Neural progenitor cell (in vitro differentiated cells): Measurements from ENCODE around the gene SYT5. TPM values are rescaled to one million over a fixed set of nuclear protein-coding genes. Genes with fewer than 3 reads are reported as not detected.

Experiments
- DNase-seq: peaks from one replicate; pipeline ENCODE4 v3.0.0-alpha.2; 2016; ENCODE audit warnings: low spot score
- H2AFZ ChIP-seq: fragments of 200-600 bp; sonication (generic); replicated peaks from 2 replicates; pipeline ENCODE4 v1.6.1; 2016; ENCODE audit warnings: antibody characterized with exemption
- H3F3A ChIP-seq: fragments of 200-600 bp; sonication (generic); 2 replicates; pipeline ENCODE4 v1.6.1; 2016; ENCODE audit warnings: antibody characterized with exemption, low read depth
- H3K27ac ChIP-seq: fragments of 200-600 bp; sonication (generic); 2 replicates; pipeline ENCODE4 v1.5.1; 2016; ENCODE audit warnings: mild to moderate bottlenecking
- H3K27me3 ChIP-seq: fragments of 200-600 bp; sonication (generic); 2 replicates; pipeline ENCODE4 v1.6.1; 2016; ENCODE audit warnings: mild to moderate bottlenecking, moderate library complexity
- H3K36me3 ChIP-seq: fragments of 200-600 bp; sonication (generic); 2 replicates; pipeline ENCODE4 v1.5.1; 2016
- H3K4me1 ChIP-seq: fragments of 200-600 bp; sonication (generic); 2 replicates; pipeline ENCODE4 v1.6.1; 2016; ENCODE audit warnings: mixed run types
- H3K4me2 ChIP-seq: fragments of 200-600 bp; sonication (generic); 2 replicates; pipeline ENCODE4 v1.6.1; 2016
- H3K4me3 ChIP-seq: fragments of 200-600 bp; sonication (generic); 2 replicates; pipeline ENCODE4 v1.5.1; 2016
- H3K79me2 ChIP-seq: fragments of 200-600 bp; sonication (generic); 2 replicates; pipeline ENCODE4 v1.6.1; 2016; ENCODE audit warnings: low read depth
- H3K9ac ChIP-seq: fragments of 200-600 bp; sonication (generic); 2 replicates; pipeline ENCODE4 v1.6.1; 2016
- H3K9me3 ChIP-seq: fragments of 200-600 bp; sonication (generic); 2 replicates; pipeline ENCODE4 v1.5.1; 2016; ENCODE audit warnings: low read depth
- H4K20me1 ChIP-seq: fragments of 200-600 bp; sonication (generic); 2 replicates; pipeline ENCODE4 v1.6.1; 2016; ENCODE audit warnings: low read depth
- H3K27ac Mint-ChIP-seq: 3 replicates; pipeline ENCODE4 v1.8.0; 2021; ENCODE audit warnings: mixed read lengths
- H3K27me3 Mint-ChIP-seq: 2 replicates; pipeline ENCODE4 v1.8.0; 2022; ENCODE audit warnings: low read depth, mild to moderate bottlenecking, inconsistent platforms, moderate library complexity, mixed read lengths; ENCODE audit not compliant: insufficient read depth
- H3K36me3 Mint-ChIP-seq: 3 replicates; pipeline ENCODE4 v1.8.0; 2021; ENCODE audit warnings: mixed read lengths
- H3K4me1 Mint-ChIP-seq: 3 replicates; pipeline ENCODE4 v1.8.0; 2021; ENCODE audit warnings: mixed read lengths
- H3K4me3 Mint-ChIP-seq: 3 replicates; pipeline ENCODE4 v1.8.0; 2021; ENCODE audit warnings: mild to moderate bottlenecking, moderate library complexity, mixed read lengths
- H3K9me3 Mint-ChIP-seq: 3 replicates; pipeline ENCODE4 v1.8.0; 2020; ENCODE audit warnings: mixed read lengths
- CTCF ChIP-seq: fragments of 200-600 bp; sonication (generic); IDR thresholded peaks from 2 replicates; pipeline ENCODE4 v1.5.1; 2017; ENCODE audit warnings: antibody characterized with exemption, mild to moderate bottlenecking
- EZH2 ChIP-seq: fragments of 200-600 bp; sonication (generic); IDR thresholded peaks from 2 replicates; pipeline ENCODE4 v1.6.1; 2017; ENCODE audit warnings: antibody characterized with exemption, mild to moderate bottlenecking, moderate library complexity
- EZH2phosphoT487 ChIP-seq: fragments of 200-600 bp; sonication (generic); IDR thresholded peaks from 2 replicates; pipeline ENCODE4 v1.6.1; 2017; ENCODE audit warnings: antibody characterized with exemption
- total RNA-seq: library from RNA; depleted of rRNA; stranded (reverse); fragments of >200 nt; gene quantifications from 2 replicates; pipeline ENCODE4 v1.2.3, GENCODE V29; 2015; ENCODE audit warnings: low replicate concordance

The SYT5 gene
- total RNA-seq, 1 donor from 2014 or later, result not detected

- Histone ChIP-seq H3K79me2 (no peaks in the 10 kb centered on the region), H3K4me3 (no peak overlapping the region), H3K9me3 (no peaks in the 10 kb centered on the region), H3F3A (peaks cover 5% of the 10 kb centered on the region), H3K4me2 (no peak overlapping the region), H3K9ac (no peak overlapping the region), H3K4me1 (peaks cover 6% of the 10 kb centered on the region), H2AFZ (no peak overlapping the region), H3K27me3 (peaks cover 73% of the 10 kb centered on the region), H3K36me3 (no peaks in the 10 kb centered on the region), H4K20me1 (peaks cover 17% of the 10 kb centered on the region), H3K27ac (no peak overlapping the region)
- no peak for DNase-seq
- TF ChIP-seq CTCF, result no peak
- TF ChIP-seq EZH2, result no peak
- no peak for TF ChIP-seq EZH2phosphoT487
- H3K9me3 Mint-ChIP-seq, result peaks cover 5% of the 10 kb centered on the region
- no peaks in the 10 kb centered on the region for H3K36me3 Mint-ChIP-seq
- H3K4me3 Mint-ChIP-seq, result peak overlapping the region; percentile 25
- H3K27me3 Mint-ChIP-seq, result peaks cover 43% of the 10 kb centered on the region
- no peak overlapping the region for H3K27ac Mint-ChIP-seq
- peaks cover 22% of the 10 kb centered on the region for H3K4me1 Mint-ChIP-seq
Measured at GRCh38 chr19:55181740-55182139, 1.7 kb upstream of the SYT5 start.

GRCh38 chr19:55178781-55179599, 1.1 kb downstream of the SYT5 start:
- peaks cover 11% of the 10 kb centered on the region for H3F3A ChIP-seq
- peaks cover 28% of the 10 kb centered on the region for H3K4me1 Mint-ChIP-seq
- H3K9me3 Mint-ChIP-seq, result peaks cover 16% of the 10 kb centered on the region
- H3K4me3 ChIP-seq, result peak overlapping the region; percentile 63
- peaks cover 17% of the 10 kb centered on the region for H4K20me1 ChIP-seq
- no peaks in the 10 kb centered on the region for H3K36me3 Mint-ChIP-seq
- no peaks in the 10 kb centered on the region for H3K36me3 ChIP-seq
- no peaks in the 10 kb centered on the region for H3K79me2 ChIP-seq
- peak; percentile 97 for DNase-seq
- H2AFZ ChIP-seq, result no peak overlapping the region
- peaks cover 6% of the 10 kb centered on the region for H3K4me1 ChIP-seq
- peak overlapping the region; percentile 88 for H3K4me3 Mint-ChIP-seq
- H3K27me3 Mint-ChIP-seq, result peaks cover 48% of the 10 kb centered on the region
- H3K27me3 ChIP-seq, result peaks cover 85% of the 10 kb centered on the region
- H3K27ac Mint-ChIP-seq, result peak overlapping the region; percentile 72
- H3K4me2 ChIP-seq, result peak overlapping the region; percentile 89
- no peaks in the 10 kb centered on the region for H3K9me3 ChIP-seq
- H3K27ac ChIP-seq, result no peak overlapping the region
- no peak overlapping the region for H3K9ac ChIP-seq
- TF ChIP-seq EZH2phosphoT487 (no peak), CTCF (no peak), EZH2 (no peak)

- Histone ChIP-seq H3K4me3 (no peak overlapping the region), H3K9ac (no peak overlapping the region), H3K79me2 (no peaks in the 10 kb centered on the region), H3K4me2 (no peak overlapping the region), H3K36me3 (no peaks in the 10 kb centered on the region), H3K27me3 (peaks cover 84% of the 10 kb centered on the region), H3F3A (peaks cover 28% of the 10 kb centered on the region), H3K27ac (no peak overlapping the region), H2AFZ (no peak overlapping the region), H4K20me1 (peaks cover 16% of the 10 kb centered on the region), H3K9me3 (no peaks in the 10 kb centered on the region), H3K4me1 (peaks cover 6% of the 10 kb centered on the region)
- no peak overlapping the region for H3K4me3 Mint-ChIP-seq
- peaks cover 41% of the 10 kb centered on the region for H3K4me1 Mint-ChIP-seq
- H3K27me3 Mint-ChIP-seq, result peaks cover 49% of the 10 kb centered on the region
- no peak for DNase-seq
- H3K27ac Mint-ChIP-seq, result no peak overlapping the region
- peaks cover 14% of the 10 kb centered on the region for H3K9me3 Mint-ChIP-seq
- peaks cover 2% of the 10 kb centered on the region for H3K36me3 Mint-ChIP-seq
- no peak for TF ChIP-seq EZH2phosphoT487
- TF ChIP-seq CTCF, result no peak
- no peak for TF ChIP-seq EZH2
Measured at GRCh38 chr19:55176076-55176475, 4.0 kb downstream of the SYT5 start.
